CD4-positive, alpha-beta T cell treated with Interleukin-10 for 1 hour (primary cell): Measurements from ENCODE around the gene ACTR3.
A peak's percentile ranks its signal among the peaks of the same experiment; 100 is the strongest.
"Not testable (repeated sequence)": the region's sequence is repeated elsewhere in the genome, so short reads cannot be mapped to it uniquely, and the experiment has no call there.

Experiments
- DNase-seq: peaks from one replicate; pipeline ENCODE4 v3.0.0-alpha.2; 2020

The ACTR3 gene

DNA sequence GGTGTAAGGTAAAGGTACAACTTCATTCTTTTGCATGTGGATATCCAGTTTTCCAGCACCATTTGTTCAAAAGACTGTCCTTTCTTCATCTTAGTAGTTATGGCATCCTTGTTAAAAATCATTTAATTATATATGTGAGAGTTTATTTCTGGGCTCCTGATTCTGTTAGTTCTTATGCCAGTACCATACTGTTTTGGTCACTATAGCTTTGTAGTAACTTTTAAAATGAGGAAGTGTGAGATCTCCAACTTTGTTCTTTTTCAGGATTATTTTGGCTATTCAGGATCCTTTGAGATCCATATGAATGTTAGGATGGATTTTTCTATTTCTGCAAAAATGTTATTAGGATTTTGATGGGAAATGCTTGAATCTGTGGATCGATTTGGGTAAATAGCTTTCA, 16.8 kb downstream of the ACTR3 start:
- no peak for DNase-seq

DNA sequence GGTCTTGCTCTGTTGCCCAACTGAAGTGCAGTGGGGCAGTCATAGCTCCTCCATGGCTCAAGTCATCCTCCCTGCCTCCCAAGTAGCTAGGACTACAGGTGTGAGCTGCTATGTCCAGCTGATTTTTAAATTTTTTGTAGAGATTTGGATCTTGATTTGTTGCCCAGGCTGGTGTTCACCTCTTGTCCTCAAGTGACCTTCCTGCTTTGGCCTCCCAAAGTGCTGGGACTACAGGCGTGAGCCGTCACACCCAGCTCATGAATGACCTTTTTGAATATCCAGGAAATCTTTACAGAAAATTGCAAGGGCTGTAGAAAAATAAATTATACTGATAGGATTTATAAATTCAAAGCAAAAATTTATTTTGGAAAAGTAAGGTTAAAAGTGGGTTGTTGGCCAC, 17.4 kb downstream of the ACTR3 start:
- no peak for DNase-seq

DNA sequence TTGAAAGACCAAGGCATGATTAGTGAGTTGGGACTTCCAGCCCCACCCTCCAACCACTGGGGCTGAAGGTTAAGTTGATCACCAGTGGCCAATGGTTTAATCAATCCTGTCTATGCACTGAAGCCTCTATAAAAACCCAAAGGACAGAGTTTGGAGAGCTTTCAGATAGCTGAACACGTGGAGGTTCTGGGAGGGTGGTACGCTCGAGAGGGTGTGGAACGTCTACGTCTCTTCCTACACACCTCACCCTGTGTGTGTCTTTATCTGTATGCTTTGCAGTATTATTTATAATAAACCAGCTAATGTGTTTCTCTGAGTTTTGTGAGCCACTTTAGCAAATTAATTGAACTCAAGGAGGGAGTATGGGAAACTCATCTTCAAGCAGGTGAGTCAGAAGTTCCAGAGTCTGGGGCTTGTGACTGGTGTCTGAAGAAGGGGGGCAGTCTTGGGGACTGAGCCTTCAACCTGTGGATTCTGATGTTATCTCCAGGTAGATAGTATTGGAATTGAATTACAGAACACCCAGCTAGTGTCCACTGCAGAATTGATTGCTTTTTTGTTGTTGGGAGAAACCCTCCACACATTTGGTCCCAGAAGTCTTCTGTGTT, 20.3 kb downstream of the ACTR3 start:
- peak; percentile 33 for DNase-seq

DNA sequence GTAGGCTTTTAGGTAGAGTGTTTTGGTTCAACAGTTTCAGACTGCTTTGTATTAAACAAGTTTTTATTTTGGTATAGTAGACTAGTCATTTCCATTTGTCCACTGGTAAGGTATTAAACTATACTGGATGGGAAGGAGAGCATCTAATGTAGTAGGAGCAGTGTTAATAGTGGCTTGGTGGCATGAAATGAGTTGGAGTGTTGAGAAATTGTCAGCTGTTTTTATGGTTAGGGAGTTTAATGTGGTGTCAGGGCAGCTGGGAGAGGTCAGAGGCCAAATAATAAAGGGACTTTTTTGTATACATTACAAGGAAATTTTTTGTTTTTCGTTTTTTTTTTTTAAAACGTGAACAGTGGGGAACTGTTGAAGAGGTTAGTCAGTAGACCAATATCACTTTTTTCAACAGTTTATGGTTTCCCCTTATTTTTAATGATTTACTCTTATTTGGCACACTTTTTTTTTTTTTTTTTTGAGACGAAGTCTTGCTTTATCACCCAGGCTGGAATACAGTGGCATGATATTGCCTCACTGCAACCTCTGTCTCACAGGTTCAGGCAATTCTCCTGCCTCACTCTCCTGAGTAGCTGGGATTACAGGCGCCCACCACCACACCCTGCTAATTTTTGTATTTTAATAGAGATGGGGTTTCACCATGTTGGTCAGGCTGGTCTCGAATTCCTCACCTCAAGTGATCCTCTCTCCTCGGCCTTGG, 21.2 kb downstream of the ACTR3 start:
- DNase-seq = no peak

DNA sequence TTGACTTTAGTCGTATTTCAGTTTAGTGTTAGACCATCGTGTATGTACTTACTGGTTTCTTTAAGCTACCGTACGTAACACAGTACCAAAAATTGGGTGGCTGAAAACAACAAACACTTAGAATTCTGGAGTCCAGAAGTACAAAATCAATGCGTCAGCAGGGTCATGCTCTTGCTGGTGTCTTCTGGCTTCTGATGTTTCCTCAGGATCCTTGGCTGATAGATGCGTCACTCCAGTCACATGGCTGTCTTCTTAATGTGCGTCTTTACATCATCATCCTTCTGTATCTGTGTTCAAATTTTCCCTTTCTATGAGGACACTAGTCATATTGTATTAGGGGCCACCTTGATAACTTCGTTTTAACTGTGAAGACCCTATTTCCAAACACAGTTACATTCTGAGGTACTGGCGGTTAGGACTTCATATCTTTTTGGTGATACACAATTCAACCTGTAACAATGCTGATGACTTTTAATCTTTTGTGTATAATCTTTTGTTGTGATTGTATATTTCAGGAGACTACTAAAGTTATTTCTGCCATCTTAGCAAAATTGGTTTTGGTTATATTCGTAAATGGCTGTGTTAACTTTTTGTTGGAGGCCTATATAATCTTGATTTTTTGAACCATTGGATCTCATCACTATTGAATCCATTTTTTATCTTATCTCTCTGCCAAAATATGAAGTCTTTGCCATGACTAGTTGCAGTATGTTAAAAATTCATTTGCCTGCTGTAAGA, 25.4 kb downstream of the ACTR3 start:
- no peak for DNase-seq

DNA sequence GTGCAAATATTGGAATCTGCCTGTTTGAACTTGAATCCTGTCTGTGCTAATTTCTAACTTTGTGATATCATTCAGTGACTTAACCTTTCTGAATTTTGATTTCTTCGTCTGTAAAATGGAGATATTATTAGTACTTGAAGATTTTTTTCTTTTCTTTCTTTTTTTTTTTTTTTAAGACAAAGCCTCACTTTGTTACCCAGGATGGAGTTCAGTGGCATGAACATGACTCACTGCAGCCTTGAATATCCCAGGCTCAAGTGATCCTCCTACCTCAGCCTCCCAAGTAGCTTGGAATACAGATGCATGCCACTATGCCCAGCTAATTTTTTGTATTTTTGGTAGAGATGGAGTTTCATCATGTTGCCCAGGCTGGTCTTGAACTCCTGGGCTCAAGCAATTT, 28.3 kb downstream of the ACTR3 start:
- DNase-seq = no peak

DNA sequence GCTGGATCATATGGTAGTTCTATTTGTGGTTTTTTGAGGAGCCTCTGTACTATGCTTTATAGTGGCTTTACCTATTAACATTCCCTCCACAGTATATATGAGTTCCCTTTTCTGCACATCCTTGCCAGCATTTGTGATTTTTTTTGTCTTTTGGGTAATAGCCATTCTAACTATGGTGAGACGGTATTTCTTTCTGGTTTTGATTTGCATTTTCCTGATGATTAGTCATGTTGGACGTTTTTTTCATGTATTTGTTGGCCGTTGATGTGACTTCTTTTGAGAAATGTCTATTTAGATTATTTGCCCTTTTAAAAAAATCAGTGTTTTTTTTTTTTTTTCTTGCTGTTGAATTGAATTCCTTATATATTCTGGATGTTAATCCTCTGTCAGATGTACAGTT, 31.1 kb downstream of the ACTR3 start:
- DNase-seq = no peak

DNA sequence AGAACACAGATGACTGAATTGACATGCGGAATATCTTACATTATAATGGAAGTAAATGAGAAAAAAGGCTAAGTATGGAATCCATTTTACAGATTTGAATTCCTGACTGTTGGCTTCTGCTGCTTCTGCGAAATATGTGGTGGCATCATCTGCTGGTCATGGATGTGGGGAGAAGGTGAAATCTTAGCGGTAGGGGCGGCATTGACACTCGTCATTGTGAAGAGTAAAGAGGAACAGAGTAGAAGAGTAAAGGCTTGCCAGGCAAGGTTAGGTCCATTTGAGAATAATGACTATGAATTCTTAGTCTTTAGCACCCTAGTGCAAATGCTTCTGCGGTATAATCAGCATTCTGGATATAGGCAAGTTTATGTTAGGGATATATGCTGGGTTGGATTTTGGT, 32.4 kb downstream of the ACTR3 start:
- DNase-seq = no peak

DNA sequence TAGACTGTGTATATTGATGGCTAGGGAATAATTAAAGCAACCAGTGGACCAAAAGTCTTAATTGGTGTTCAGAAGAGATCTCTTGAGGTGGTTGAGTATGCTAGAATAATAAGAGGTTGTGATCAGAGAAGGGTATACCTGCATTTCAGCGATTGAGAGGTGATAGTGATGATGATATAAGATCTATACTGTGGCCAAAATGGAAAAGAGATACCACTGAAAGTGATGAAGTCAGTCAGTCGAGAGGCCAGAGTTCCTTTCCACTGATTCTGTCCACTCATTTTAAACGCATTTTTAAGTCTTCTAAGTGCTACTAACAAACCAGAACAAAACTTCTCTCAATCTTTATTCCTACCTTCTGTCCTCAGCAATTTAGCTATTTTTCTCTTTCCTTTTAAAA, 32.9 kb downstream of the ACTR3 start:
- no peak for DNase-seq

DNA sequence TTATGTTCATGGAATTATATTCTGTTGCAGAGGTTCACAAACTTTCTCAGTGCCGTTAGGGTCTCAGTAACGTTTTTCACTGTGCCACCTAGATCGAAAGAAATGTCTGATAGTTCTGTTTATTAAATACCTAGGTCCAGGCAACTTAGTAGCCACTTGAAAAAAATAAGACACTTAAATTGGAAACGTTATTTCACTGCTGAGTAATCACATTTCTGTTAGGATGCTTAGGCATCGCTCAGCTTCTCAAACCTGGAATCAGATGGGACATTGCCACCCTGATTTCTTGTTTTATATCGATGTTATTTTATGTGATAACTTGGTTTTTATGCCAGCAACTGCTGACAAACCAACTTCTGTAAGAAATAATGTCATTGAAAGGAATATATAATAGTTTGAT, 36.0 kb downstream of the ACTR3 start:
- no peak for DNase-seq

DNA sequence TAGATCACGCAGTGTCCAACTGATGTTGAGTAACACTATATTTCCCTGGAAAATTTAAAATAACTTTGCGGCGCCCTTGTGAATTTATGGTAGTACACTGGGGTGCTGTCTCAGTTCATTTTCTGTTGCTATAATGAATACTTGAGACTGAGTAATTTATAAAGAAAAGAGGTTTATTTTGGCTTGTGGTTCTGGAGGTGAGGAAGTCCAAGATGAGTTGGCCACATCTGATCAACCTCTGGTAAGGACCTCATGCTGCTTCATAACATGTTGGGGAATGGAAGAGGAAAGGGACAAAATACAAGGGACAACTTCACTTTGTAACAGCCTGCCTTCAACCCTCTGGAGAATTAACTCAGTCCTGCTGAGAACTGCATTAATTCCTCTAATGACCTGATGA, 36.4 kb downstream of the ACTR3 start:
- DNase-seq = no peak

DNA sequence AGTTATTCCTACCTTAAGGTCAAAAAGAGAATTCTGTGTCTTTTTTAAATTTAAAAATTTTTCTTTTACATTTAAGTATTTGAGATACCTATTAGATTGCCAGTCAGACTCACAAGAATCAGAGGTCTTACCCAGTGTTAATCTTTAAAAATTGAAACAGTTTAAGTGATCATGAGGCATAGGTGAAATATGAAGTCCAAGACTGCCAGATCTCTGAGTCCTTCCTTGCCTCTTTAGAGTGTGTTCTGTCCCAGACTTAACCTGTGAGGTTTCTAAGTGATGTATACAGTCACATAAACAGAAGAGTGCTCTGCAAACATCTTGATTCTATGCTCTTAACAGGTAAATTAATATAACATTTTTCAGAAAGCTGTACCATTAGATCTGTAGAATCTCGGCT, 40.6 kb downstream of the ACTR3 start:
- DNase-seq = no peak

DNA sequence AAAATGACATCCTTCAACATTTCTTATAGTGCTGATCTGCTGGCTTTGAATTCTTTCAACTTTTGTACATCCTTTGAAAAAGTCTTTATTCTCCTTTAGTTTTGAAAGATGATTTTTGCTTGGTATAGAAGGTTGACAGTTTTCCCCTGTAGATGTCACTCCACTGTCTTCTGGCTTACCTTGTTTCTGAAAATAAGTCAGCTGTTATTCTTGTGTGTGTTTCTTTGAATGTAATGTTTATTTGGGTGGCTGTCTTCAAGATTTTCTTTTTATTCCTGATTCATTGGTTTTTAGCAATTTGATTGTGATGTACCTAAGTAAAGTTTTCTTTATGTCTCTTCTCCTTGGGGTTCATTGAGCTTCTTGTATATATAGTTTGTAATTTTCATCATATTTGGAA, 47.6 kb downstream of the ACTR3 start:
- no peak for DNase-seq

DNA sequence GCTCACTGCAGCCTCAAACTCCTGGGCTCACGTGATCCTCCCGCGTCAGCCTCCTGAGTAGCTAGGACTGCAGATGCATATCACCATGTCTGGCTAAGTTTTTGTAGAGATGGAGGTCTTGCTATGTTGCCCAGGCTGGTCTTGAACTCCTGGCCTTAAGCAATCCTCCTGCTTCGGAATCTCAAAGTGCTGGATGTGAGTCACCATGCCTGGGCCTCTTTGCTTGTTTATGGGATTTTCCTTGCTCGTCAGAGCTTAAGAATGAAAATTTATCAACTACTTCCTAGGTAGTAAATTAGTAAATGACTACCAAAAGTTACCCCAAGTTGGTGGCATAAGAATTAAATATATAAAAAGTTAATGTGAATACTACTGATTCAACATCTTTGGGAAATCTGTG, 51.0 kb downstream of the ACTR3 start:
- no peak for DNase-seq

DNA sequence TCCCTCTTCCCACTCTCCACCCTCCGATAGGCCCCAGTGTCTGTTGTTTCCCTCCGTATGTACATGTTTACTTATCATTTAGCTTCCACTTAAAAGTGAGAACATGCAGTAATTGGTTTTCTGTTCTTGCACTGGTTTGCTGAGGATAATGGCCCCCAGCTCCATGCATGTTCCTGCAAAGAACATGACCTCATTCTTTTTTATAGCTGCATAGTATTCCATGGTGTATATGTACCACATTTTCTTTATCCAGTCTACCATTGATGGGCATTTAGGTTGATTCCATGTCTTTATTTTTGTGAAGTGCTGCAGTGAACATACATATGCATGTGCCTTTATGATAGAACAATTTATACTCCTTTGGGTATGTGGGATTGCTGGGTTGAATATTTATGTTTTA, 55.9 kb downstream of the ACTR3 start:
- not testable (repeated sequence) for DNase-seq

DNA sequence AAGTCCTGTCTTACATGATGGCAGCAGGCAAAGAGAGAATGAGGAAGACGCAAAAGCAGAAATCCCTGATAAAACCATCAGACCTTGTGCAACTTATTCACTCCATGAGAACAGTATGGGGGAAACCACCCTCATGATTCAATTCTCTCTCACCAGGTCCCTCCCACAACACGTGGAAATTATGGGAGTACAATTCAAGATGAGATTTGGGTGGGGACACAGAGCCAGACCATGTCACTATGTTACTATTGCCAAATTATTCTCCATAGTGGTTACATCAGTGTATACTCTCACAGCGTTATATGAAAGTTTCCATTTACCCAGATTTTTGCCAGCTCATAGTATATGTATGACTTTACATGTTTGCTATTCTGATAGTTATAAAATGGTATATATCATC, 61.0 kb downstream of the ACTR3 start:
- not testable (repeated sequence) for DNase-seq

DNA sequence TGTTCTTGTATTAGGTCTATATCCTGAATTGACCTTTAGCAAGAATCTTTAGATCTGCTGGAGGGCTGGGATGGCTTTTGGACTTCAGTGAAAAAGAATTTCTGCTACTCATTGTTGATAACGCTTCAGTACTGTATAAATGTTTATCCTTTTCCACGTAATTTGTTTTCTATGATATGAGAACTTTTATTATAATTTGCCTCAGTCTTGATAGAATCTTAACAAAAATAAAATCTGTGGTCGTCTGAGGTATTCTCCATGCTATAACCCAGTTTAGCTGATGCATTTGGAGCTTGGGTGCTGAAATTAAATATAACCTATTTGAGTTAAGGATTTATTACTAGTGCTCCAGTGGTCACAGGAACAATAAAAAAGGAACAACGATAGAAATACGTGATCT, 71.1 kb downstream of the ACTR3 start:
- DNase-seq = no peak

DNA sequence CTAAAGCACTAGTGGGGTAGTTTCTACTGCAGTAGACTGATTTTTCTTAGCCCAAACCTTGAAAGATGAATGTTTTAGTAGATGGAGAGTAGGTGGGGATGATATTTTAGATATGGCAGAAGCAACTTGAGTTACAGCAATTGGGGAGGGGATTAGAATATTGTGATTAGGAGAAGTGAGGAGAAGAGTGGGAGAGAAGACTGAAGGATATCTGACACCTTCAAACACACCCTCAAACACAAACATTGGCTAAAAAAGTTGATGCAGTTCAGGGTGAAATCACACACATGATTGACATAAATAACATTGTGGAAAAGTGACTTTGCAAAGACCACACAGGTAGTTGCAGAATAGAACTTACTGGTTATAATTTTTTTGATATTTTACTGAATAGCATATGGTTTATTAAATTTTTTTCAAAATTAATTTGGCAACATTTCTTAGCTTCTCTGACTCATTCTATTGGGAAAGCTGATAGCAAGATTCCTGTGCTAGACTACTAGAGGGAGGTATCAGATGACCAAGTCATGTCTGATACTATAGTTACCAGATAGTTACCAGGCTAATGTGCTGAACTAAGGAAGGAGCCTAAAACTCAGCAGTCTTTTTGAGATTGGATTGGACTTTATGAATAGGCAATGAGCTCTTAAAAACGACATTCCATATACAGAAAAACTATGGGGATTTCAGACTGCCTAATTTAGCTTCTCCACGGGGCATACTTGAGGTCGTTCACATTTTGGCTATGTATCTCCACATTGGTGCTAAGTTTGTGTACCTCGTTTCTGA, 73.0 kb downstream of the ACTR3 start:
- DNase-seq = no peak

DNA sequence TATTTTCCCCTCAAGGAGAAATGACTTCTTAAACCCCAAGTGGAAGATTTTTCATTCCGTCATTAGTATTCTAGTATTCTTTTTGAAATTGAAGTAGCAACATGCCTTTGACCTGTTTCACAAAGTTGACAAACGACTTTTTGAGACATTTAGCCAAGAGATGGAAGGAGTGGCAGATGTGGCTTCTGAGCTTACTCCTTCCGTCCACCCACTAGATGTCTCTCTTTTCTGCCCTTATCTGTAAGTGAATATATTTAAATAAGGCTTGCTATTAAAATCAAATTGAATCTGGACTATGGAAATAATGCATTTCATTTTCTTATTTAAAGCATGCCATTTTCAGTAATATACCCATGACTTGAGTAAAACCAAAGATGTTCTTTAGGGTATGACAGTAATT, 74.1 kb downstream of the ACTR3 start:
- no peak for DNase-seq

DNA sequence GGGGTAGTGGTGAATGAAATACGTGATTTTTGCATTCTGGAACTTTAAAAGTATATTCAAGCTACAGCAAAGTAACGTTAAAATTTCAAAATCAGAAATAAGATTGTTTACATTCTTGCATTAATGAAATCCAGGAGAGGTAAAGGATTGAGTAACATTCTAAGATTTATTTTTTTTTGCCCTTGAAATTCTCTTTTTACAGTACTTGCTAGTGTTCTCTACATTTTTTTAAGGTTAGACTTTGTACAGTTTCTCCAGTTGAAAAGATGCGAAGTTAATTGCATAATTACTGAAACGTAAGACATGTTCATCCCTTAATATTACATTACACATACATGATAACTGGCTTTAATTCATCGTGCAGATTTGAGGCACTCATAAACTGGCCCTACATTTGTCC, 74.5 kb downstream of the ACTR3 start:
- no peak for DNase-seq

DNA sequence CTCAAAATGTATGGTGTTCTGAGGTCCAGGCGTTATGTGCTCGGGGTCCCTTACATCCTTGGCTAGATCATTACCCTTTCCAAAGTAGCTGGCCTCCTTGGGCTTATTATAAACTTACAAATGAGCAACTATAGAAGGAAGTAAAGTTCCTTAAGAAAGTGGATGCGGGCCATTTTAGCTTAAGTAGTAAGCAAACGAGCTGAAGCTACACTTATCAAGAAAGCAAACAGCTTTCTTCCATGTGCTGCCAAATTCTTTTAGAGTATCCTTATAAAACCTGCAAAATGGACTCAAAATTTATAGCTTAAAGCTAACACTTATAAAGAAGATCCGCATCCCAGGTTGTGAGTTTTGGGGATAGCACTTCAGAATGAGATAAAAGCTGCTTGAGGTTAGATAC, 75.3 kb downstream of the ACTR3 start:
- DNase-seq = no peak

DNA sequence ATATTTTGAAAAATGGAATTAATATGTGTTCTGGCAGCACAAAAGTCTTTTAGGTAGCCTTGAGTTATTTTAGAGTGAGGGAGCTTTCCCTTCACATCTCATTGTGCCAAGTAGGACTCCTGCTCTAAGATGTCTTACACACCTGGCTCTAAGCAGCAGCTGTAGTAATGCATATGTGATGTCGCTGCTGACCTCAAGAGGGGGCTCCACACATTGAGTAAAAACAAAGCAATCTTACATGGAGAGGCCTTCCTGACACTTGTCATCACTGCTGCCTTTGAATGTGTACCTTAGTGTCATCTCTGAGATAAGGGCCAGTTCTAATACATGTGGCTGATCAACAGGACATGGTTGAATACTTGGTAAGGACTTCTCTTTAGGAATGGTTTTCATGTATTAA, 75.8 kb downstream of the ACTR3 start:
- DNase-seq = peak; percentile 33

DNA sequence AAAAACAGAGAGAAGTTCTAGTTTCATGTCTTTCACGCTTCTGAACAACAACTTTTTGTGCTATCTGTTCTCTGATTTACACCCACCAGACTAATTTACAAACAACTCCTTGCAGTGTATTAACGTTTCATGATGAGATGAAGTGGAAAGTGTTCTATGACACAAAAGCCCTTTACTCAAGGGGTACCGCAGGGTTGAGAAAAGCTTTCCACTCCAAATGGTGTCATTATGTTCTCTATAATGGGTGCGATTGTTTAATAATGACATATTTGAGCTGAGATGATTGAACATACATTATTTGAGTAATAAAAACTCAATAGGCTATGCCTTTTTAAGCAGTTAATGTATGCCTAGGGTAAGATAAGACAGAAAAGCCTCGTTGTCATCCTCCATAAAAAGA, 76.3 kb downstream of the ACTR3 start:
- DNase-seq = no peak

DNA sequence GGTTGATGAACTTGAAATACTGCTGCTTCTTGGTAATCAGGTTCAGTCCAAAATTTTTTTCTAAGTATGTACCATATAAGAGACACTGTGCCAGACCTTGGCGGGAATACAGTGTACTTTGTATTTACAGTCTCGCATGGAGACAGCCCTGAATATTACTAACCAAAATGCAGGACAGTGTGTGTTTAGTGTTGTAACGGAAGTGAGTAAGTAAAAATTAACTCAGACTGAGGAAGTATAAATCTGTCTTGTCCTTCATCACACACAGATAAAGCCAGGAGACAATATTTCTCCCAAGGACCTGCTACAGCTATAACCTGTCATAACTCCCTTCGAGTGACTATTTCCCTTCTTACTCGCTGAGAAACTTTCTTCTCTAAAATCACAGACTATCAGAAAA, 76.9 kb downstream of the ACTR3 start:
- no peak for DNase-seq
